Neural cell (in vitro differentiated cells): Measurements from ENCODE around the gene TOX2. TPM values are rescaled to one million over a fixed set of nuclear protein-coding genes. Genes with fewer than 3 reads are reported as not detected.

ENCODE experiments used
- H2AFZ ChIP-seq: fragments of 200-600, 300-800 bp; sonication (generic), shearing (Covaris generic); 2 replicates; pipeline ENCODE4 v1.6.0; 2014; ENCODE audit warnings: low read depth, mild to moderate bottlenecking, antibody characterized with exemption, low read length, moderate library complexity
- H3F3A ChIP-seq: fragments of 200-600 bp; shearing (Covaris generic); 2 replicates; pipeline ENCODE4 v1.6.1; 2016; ENCODE audit warnings: mild to moderate bottlenecking, moderate library complexity, mixed read lengths, antibody characterized with exemption, low read length; ENCODE audit not compliant: insufficient read depth, poor library complexity, severe bottlenecking
- H3K27ac ChIP-seq: fragments of 200-600, 300-800 bp; sonication (generic), shearing (Covaris generic); 2 replicates; pipeline ENCODE4 v1.5.1; 2014; ENCODE audit warnings: mild to moderate bottlenecking, low read length, moderate library complexity
- H3K27me3 ChIP-seq: fragments of 300-800, 200-600 bp; sonication (generic), shearing (Covaris generic); 2 replicates; pipeline ENCODE4 v1.6.0; 2014; ENCODE audit warnings: mild to moderate bottlenecking, low read depth, low read length, moderate library complexity; ENCODE audit not compliant: insufficient read depth
- H3K36me3 ChIP-seq: fragments of 300-800, 200-600 bp; sonication (generic), shearing (Covaris generic); 2 replicates; pipeline ENCODE4 v1.5.1; 2014; ENCODE audit warnings: mild to moderate bottlenecking, antibody characterized with exemption, low read length, moderate library complexity; ENCODE audit not compliant: insufficient read depth
- H3K4me2 ChIP-seq: fragments of 300-800, 200-600 bp; sonication (generic), shearing (Covaris generic); 2 replicates; pipeline ENCODE4 v1.6.0; 2014; ENCODE audit warnings: mild to moderate bottlenecking, low read length
- H3K4me3 ChIP-seq: fragments of 300-800, 200-600 bp; sonication (generic), shearing (Covaris generic); 2 replicates; pipeline ENCODE4 v1.5.1; 2014; ENCODE audit warnings: mild to moderate bottlenecking, low read length, moderate library complexity
- H3K79me2 ChIP-seq: fragments of 200-600 bp; shearing (Covaris generic); replicated peaks from 2 replicates; pipeline ENCODE4 v1.6.0; 2014; ENCODE audit warnings: mild to moderate bottlenecking, low read length, moderate library complexity; ENCODE audit not compliant: insufficient read depth
- H3K9ac ChIP-seq: fragments of 300-800, 200-600 bp; sonication (generic), shearing (Covaris generic); 2 replicates; pipeline ENCODE4 v1.6.1; 2016; ENCODE audit warnings: mild to moderate bottlenecking, low read length, mixed read lengths
- H3K9me2 ChIP-seq: fragments of 200-600 bp; shearing (Covaris generic); 2 replicates; pipeline ENCODE4 v1.6.1; 2016; ENCODE audit warnings: mild to moderate bottlenecking, low read length, mixed read lengths; ENCODE audit not compliant: insufficient read depth
- H3K9me3 ChIP-seq: fragments of 200-600, 300-800 bp; sonication (generic), shearing (Covaris generic); 2 replicates; pipeline ENCODE4 v1.6.1; 2016; ENCODE audit warnings: mild to moderate bottlenecking, mixed run types, low read length, moderate library complexity, mixed read lengths
- H4K20me1 ChIP-seq: fragments of 200-600 bp; shearing (Covaris generic); 2 replicates; pipeline ENCODE4 v1.6.1; 2016; ENCODE audit warnings: mild to moderate bottlenecking, mixed run types; ENCODE audit not compliant: insufficient read depth
- EP300 ChIP-seq: fragments of 450-650 bp; conservative IDR thresholded peaks from 2 replicates; pipeline ENCODE4 v1.6.1; 2014; ENCODE audit warnings: antibody characterized with exemption, mild to moderate bottlenecking, moderate library complexity; ENCODE audit not compliant: poor library complexity, severe bottlenecking
- EZH2 ChIP-seq: fragments of 200-600, 300-800 bp; shearing (Covaris generic), sonication (generic); IDR thresholded peaks from 2 replicates; pipeline ENCODE4 v1.6.1; 2014; ENCODE audit warnings: antibody characterized with exemption, low read length, borderline replicate concordance, mild to moderate bottlenecking; ENCODE audit not compliant: insufficient read depth, poor library complexity, severe bottlenecking
- MXI1 ChIP-seq: fragments of 450-650 bp; conservative IDR thresholded peaks from 2 replicates; pipeline ENCODE4 v1.6.1; 2014; ENCODE audit warnings: antibody characterized with exemption, mild to moderate bottlenecking; ENCODE audit not compliant: poor library complexity, severe bottlenecking
- POLR2AphosphoS5 ChIP-seq: IDR thresholded peaks from 2 replicates; pipeline ENCODE4 v1.6.1; 2012
- RAD21 ChIP-seq: fragments of 450-650 bp; conservative IDR thresholded peaks from 2 replicates; pipeline ENCODE4 v1.6.1; 2014; ENCODE audit warnings: antibody characterized with exemption, mild to moderate bottlenecking, moderate library complexity
- SMC3 ChIP-seq: fragments of 450-650 bp; conservative IDR thresholded peaks from 2 replicates; pipeline ENCODE4 v1.6.1; 2014; ENCODE audit warnings: antibody characterized with exemption, mild to moderate bottlenecking, moderate library complexity; ENCODE audit not compliant: poor library complexity
- TAF1 ChIP-seq: IDR thresholded peaks from 2 replicates; pipeline ENCODE4 v1.6.1; 2012; ENCODE audit warnings: low read depth
- polyA plus RNA-seq: library from polyadenylated mRNA; depleted of rRNA; stranded (reverse); fragments of >200 nt; gene quantifications from 2 replicates; pipeline ENCODE4 v1.2.3, GENCODE V29; 2014
- TF ChIP-seq, protein P1 (sequence below): IDR thresholded peaks from 2 replicates; pipeline ENCODE4 v1.6.1; 2012; ENCODE audit warnings: borderline replicate concordance
- TF ChIP-seq, protein P2 (sequence below): fragments of 450-650 bp; IDR thresholded peaks from 2 replicates; pipeline ENCODE4 v1.5.1; 2014; ENCODE audit warnings: antibody characterized with exemption, mild to moderate bottlenecking, moderate library complexity; ENCODE audit not compliant: poor library complexity, severe bottlenecking

The TOX2 gene
- polyA plus RNA-seq, 1 donor from 2014 or later = 0.89 TPM

DNA sequence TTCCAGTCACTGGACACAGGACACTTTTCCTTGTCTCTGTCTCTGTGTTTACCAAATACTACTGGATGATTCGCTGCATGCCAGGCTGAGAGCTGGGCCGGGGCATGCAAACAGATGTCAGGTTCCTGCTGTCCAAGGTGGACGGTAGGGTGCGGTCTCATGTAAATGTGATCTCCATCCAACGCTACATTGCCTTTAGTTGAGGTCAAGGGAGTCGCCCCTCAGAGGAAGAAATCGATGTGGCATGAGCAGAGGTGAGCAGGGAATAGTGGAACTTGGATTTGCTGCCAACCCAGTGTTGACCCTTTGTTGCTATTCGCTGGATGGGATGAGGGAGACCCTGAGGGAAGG lies 9.8 kb upstream of the TOX2 start:
- no peak overlapping the region for H3K4me2 ChIP-seq
- H2AFZ ChIP-seq = no peak overlapping the region
- no peaks in the 10 kb centered on the region for H3F3A ChIP-seq
- no peaks in the 10 kb centered on the region for H3K27me3 ChIP-seq
- H3K4me3 ChIP-seq = no peak overlapping the region
- H3K79me2 ChIP-seq = no peaks in the 10 kb centered on the region
- TF ChIP-seq TAF1 (no peak), EP300 (no peak), EZH2 (no peak), SMC3 (no peak), RAD21 (no peak), POLR2AphosphoS5 (no peak), MXI1 (no peak)
- TF ChIP-seq, protein P1, sequence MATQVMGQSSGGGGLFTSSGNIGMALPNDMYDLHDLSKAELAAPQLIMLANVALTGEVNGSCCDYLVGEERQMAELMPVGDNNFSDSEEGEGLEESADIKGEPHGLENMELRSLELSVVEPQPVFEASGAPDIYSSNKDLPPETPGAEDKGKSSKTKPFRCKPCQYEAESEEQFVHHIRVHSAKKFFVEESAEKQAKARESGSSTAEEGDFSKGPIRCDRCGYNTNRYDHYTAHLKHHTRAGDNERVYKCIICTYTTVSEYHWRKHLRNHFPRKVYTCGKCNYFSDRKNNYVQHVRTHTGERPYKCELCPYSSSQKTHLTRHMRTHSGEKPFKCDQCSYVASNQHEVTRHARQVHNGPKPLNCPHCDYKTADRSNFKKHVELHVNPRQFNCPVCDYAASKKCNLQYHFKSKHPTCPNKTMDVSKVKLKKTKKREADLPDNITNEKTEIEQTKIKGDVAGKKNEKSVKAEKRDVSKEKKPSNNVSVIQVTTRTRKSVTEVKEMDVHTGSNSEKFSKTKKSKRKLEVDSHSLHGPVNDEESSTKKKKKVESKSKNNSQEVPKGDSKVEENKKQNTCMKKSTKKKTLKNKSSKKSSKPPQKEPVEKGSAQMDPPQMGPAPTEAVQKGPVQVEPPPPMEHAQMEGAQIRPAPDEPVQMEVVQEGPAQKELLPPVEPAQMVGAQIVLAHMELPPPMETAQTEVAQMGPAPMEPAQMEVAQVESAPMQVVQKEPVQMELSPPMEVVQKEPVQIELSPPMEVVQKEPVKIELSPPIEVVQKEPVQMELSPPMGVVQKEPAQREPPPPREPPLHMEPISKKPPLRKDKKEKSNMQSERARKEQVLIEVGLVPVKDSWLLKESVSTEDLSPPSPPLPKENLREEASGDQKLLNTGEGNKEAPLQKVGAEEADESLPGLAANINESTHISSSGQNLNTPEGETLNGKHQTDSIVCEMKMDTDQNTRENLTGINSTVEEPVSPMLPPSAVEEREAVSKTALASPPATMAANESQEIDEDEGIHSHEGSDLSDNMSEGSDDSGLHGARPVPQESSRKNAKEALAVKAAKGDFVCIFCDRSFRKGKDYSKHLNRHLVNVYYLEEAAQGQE = no peak
- TF ChIP-seq, protein P2, sequence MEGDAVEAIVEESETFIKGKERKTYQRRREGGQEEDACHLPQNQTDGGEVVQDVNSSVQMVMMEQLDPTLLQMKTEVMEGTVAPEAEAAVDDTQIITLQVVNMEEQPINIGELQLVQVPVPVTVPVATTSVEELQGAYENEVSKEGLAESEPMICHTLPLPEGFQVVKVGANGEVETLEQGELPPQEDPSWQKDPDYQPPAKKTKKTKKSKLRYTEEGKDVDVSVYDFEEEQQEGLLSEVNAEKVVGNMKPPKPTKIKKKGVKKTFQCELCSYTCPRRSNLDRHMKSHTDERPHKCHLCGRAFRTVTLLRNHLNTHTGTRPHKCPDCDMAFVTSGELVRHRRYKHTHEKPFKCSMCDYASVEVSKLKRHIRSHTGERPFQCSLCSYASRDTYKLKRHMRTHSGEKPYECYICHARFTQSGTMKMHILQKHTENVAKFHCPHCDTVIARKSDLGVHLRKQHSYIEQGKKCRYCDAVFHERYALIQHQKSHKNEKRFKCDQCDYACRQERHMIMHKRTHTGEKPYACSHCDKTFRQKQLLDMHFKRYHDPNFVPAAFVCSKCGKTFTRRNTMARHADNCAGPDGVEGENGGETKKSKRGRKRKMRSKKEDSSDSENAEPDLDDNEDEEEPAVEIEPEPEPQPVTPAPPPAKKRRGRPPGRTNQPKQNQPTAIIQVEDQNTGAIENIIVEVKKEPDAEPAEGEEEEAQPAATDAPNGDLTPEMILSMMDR = no peak
- no peak overlapping the region for H3K9ac ChIP-seq
- no peak overlapping the region for H3K27ac ChIP-seq
- no peaks in the 10 kb centered on the region for H3K9me2 ChIP-seq
- H4K20me1 ChIP-seq = no peaks in the 10 kb centered on the region
- no peaks in the 10 kb centered on the region for H3K9me3 ChIP-seq
- no peaks in the 10 kb centered on the region for H3K36me3 ChIP-seq

DNA sequence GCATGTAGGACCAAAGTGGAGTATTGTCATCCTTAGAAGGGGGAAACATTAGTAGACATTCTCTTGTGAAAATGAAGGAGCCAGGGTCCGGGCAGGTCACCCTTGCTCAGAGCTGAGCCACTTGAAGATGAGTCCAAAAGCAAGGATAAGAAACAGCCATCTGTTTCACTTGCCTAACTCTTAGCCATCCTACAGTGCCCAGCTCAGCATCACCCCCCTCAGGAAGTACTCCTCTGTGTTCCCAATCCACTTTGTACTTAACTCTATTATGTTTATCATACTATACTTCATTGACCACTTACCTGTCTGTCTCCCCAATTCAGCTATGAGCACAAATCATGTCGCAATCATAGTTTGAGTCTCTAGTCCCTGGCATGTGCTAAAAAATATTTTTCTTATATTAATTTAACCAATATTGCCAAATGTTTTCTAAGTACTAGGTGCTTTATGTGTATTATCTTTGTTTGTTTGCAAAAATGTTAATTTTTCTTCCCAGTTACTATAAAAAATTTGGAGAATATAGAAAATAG lies 8.1 kb upstream of the TOX2 start:
- no peaks in the 10 kb centered on the region for H3F3A ChIP-seq
- no peaks in the 10 kb centered on the region for H4K20me1 ChIP-seq
- no peaks in the 10 kb centered on the region for H3K9me3 ChIP-seq
- H3K79me2 ChIP-seq = no peaks in the 10 kb centered on the region
- H3K27me3 ChIP-seq = no peaks in the 10 kb centered on the region
- no peak overlapping the region for H3K4me2 ChIP-seq
- no peak overlapping the region for H3K4me3 ChIP-seq
- H3K27ac ChIP-seq = no peak overlapping the region
- no peak overlapping the region for H2AFZ ChIP-seq
- H3K9ac ChIP-seq = no peak overlapping the region
- no peaks in the 10 kb centered on the region for H3K36me3 ChIP-seq
- H3K9me2 ChIP-seq = no peaks in the 10 kb centered on the region
- no peak for TF ChIP-seq MXI1
- no peak for TF ChIP-seq POLR2AphosphoS5
- no peak for TF ChIP-seq SMC3
- TF ChIP-seq TAF1 = no peak

DNA sequence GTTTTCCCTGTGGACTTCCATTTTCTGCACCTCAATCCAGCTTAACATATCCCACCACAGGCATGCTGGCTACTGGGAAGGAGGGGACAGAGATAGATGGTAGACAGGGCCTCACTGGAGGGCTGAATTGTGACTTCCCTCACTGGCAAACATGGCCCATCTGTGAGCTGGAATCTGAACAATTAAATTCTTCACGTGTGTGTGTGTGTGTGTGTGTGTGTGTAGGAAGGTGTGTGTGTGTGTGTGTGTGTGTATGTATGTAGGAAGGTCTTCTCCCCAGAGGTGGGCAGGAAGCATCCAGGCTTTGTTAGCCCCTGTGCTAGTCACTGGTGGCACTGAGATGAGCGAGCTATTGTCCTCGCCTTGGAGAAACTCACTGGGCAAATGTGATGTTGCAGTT lies 5.4 kb upstream of the TOX2 start:
- no peaks in the 10 kb centered on the region for H3K9me3 ChIP-seq
- no peak overlapping the region for H3K9ac ChIP-seq
- H3K36me3 ChIP-seq = no peaks in the 10 kb centered on the region
- no peaks in the 10 kb centered on the region for H3F3A ChIP-seq
- H3K79me2 ChIP-seq = no peaks in the 10 kb centered on the region
- no peaks in the 10 kb centered on the region for H4K20me1 ChIP-seq
- no peaks in the 10 kb centered on the region for H3K9me2 ChIP-seq
- H3K4me3 ChIP-seq = no peak overlapping the region
- no peak overlapping the region for H3K27ac ChIP-seq
- no peak overlapping the region for H3K4me2 ChIP-seq
- no peak for TF ChIP-seq SMC3
- TF ChIP-seq, protein P1 = no peak
- H2AFZ ChIP-seq = no peak overlapping the region
- peaks cover 6% of the 10 kb centered on the region for H3K27me3 ChIP-seq
